ENCODE results near the gene SYNM.

Gene SYNM

GRCh38 chr15:99138491-99138982 lies 33.7 kb downstream of the SYNM start:
- DNase-seq (ENCODE audit: extremely low read depth in 1 of 2, low read depth in 1 of 2) = no peak

- DNase-seq (ENCODE audit: extremely low read depth in 1 of 2, low read depth in 1 of 2) = no peak
Measured at GRCh38 chr15:99139276-99139675, 34.4 kb downstream of the SYNM start.

GRCh38 chr15:99140590-99140989 lies 35.7 kb downstream of the SYNM start:
- no peak for DNase-seq (ENCODE audit: extremely low read depth in 1 of 2, low read depth in 1 of 2)

- DNase-seq (ENCODE audit: extremely low read depth in 1 of 2, low read depth in 1 of 2) = no peak
Measured at GRCh38 chr15:99141943-99142342, 37.1 kb downstream of the SYNM start.

- DNase-seq (ENCODE audit: extremely low read depth in 1 of 2, low read depth in 1 of 2) = no peak
Measured at GRCh38 chr15:99142562-99142961, 37.7 kb downstream of the SYNM start.

GRCh38 chr15:99143242-99143641 lies 38.4 kb downstream of the SYNM start:
- DNase-seq (ENCODE audit: extremely low read depth in 1 of 2, low read depth in 1 of 2) = no peak

- DNase-seq (ENCODE audit: extremely low read depth in 1 of 2, low read depth in 1 of 2) = no peak
Measured at GRCh38 chr15:99143655-99144610, 39.1 kb downstream of the SYNM start.

- DNase-seq (ENCODE audit: extremely low read depth in 1 of 2, low read depth in 1 of 2) = no peak
Measured at GRCh38 chr15:99145005-99145404, 40.1 kb downstream of the SYNM start.

GRCh38 chr15:99145778-99146177 lies 40.9 kb downstream of the SYNM start:
- DNase-seq (ENCODE audit: extremely low read depth in 1 of 2, low read depth in 1 of 2) = no peak

GRCh38 chr15:99146661-99147060 lies 41.8 kb downstream of the SYNM start:
- no peak for DNase-seq (ENCODE audit: extremely low read depth in 1 of 2, low read depth in 1 of 2)

GRCh38 chr15:99148851-99149276 lies 44.0 kb downstream of the SYNM start:
- DNase-seq (ENCODE audit: extremely low read depth in 1 of 2, low read depth in 1 of 2) = no peak

GRCh38 chr15:99149366-99149765 lies 44.5 kb downstream of the SYNM start:
- no peak for DNase-seq (ENCODE audit: extremely low read depth in 1 of 2, low read depth in 1 of 2)

GRCh38 chr15:99151156-99151555 lies 46.3 kb downstream of the SYNM start:
- DNase-seq (ENCODE audit: extremely low read depth in 1 of 2, low read depth in 1 of 2) = no peak

- DNase-seq (ENCODE audit: extremely low read depth in 1 of 2, low read depth in 1 of 2) = no peak
Measured at GRCh38 chr15:99153026-99153535, 48.2 kb downstream of the SYNM start.

GRCh38 chr15:99154271-99154670 lies 49.4 kb downstream of the SYNM start:
- no peak for DNase-seq (ENCODE audit: extremely low read depth in 1 of 2, low read depth in 1 of 2)

- no peak for DNase-seq (ENCODE audit: extremely low read depth in 1 of 2, low read depth in 1 of 2)
Measured at GRCh38 chr15:99155961-99156443, 51.1 kb downstream of the SYNM start.

GRCh38 chr15:99157456-99157855 lies 52.6 kb downstream of the SYNM start:
- no peak for DNase-seq (ENCODE audit: extremely low read depth in 1 of 2, low read depth in 1 of 2)

GRCh38 chr15:99158626-99159412 lies 53.9 kb downstream of the SYNM start:
- DNase-seq (ENCODE audit: extremely low read depth in 1 of 2, low read depth in 1 of 2) = no peak

- no peak for DNase-seq (ENCODE audit: extremely low read depth in 1 of 2, low read depth in 1 of 2)
Measured at GRCh38 chr15:99163271-99164062, 58.6 kb downstream of the SYNM start.

GRCh38 chr15:99164119-99164518 lies 59.2 kb downstream of the SYNM start:
- DNase-seq (ENCODE audit: extremely low read depth in 1 of 2, low read depth in 1 of 2) = no peak
